HS-27A (cell line): Measurements from ENCODE around the gene UPK3BL1.
"Not testable (repeated sequence)": the region's sequence is repeated elsewhere in the genome, so short reads cannot be mapped to it uniquely, and the experiment has no call there.

Experiments
- DNase-seq: peaks from one replicate; pipeline ENCODE4 v3.0.0-alpha.2; 2012; ENCODE audit warnings: low read depth, missing footprints

UPK3BL1 gene

GRCh38 chr7:102642691-102643090, at the start of gene UPK3BL1:
TSS of gene UPK3BL1 (minus strand) at chr7:102642791. CDS start at chr7:102642741, 50 bp downstream.
- not testable (repeated sequence) for DNase-seq

- DNase-seq = not testable (repeated sequence)
Observed at GRCh38 chr7:102690602-102691001, 48.0 kb upstream of the UPK3BL1 start.

DNA sequence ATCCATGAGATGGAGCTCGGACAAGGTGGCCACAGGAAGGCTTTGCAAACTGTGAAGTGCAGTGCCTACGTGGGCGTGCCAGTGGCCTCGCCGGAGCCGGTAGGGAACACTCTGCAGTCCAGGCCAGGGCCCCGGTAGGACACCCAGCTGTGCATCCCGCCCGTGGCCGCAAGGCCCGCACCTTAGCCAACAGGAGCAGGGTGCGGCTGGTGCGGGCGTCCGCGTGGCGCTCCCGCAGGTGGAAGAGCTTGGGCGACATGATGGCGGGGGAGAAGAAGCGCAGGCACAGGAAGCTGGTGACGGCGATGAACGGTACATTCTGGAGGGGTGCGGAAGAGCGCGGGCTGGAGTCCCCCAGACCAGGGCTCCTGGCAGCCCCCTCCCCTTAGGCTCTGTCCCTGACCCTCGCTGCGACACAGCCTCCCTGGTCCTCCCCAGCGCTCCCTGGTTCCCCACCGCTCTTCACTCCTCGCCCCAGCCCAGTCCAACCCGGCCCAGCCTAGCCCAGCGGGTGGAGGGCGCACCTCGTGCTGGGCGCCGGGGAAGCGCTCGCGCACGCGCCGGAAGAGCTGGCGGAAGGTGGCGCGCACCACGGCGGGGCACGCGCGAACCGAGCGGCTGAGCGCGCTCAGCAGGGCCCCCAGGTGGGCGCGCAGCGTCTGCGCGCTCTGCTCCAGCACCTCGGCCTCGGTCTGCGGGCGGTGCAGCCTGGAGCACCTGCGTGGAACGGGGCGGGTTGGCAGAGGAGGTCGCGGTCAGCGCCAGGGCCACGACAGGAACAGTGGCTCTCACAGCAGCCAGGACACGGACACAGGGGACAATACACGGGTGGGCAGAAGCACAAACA, 47.1 kb upstream of the UPK3BL1 start:
- DNase-seq = not testable (repeated sequence)

DNA sequence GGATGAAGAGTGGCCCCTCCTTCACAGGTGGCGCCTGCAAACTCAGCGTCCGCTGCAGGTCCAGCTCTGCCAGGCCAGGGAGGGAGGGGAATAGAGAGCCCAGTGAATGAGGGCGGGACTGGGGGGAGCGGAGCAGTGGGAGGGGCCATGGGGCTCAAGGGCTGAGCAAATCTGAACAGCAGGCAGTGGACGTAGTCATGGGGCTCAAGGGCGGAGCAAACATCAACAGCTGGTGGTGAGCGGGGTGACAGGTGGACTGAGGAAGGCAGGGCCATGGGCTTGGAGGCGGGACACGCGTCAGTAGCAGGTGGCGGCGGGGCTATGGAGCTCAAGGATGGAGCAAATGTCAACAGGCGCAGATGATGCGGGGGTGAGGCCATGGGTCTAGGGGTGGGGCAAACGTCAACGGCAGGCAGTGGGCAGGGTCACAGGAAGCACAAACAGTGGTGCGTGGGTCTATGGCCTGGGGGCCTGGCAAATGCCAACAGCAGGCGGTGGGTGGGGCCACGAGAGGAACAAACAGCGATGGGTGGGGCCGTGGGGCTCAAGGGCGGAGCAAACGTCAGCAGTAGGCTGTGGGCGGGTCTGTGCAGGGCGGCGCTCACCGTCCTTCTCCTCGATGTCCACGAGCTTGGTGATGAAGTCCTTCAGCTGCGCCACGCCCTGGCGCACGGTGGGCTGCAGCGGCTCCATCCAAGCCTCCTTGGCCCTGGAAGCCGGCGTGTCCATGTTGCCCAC, 45.9 kb upstream of the UPK3BL1 start:
- DNase-seq = not testable (repeated sequence)

DNA sequence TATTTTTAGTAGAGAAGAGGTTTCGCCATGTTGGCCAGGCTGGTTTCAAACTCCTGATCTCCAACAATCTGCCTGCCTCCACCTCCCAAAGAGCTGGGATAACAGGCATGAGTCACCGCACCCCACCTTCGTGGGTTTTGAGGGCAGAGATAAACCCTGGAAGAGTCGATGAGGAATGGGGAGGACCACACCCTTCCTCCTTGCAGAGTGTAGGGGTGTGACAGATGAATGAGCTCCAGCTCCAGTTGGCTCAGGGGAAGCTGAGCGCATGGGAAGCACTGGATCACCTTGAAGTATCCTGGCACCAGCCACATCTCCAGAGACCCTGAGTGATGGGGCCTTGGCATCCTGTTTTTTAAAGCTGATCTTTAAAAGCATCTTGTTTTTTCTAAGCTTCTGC, 40.0 kb upstream of the UPK3BL1 start:
- DNase-seq = not testable (repeated sequence)

DNA sequence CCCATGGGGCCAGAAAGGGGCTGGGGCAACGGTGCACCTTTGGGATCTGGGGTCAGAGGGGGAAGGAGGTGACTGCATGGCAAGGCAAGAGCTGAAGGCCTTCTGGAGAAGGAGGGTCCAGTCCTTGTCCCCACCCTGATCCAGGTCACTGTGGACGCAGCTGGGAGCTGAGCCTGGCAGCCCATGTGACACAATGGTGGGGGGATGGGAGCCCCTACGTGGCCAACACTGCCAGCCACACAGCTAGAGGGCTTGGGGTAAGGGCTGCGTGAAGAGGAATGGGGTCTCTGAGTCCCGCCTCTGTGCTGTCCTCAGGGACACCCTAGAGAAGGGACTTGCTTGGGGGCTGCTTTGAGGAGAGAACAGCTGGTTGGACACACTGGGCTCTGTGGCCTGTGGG, 38.2 kb upstream of the UPK3BL1 start:
- not testable (repeated sequence) for DNase-seq

GRCh38 chr7:102675545-102675944, 33.0 kb upstream of the UPK3BL1 start:
- not testable (repeated sequence) for DNase-seq

GRCh38 chr7:102673447-102674067, 31.0 kb upstream of the UPK3BL1 start:
- not testable (repeated sequence) for DNase-seq

DNA sequence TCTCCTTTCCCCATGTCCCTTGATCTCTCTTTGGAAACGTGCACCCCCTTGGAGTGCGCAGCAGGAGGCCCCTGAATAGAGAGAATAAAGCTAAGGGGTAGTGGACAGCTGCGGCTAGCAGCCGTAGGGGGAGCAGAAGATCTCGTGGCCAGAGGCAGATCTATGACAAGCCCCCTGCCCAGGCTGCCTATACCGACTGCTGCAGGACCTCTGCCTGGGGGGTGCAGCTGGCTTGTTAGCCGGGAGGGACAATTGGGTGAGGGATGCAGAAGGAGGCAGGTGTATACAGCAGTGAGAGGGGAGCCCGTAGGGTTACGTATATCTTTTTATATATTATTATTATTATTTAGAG, 29.3 kb upstream of the UPK3BL1 start:
- not testable (repeated sequence) for DNase-seq

DNA sequence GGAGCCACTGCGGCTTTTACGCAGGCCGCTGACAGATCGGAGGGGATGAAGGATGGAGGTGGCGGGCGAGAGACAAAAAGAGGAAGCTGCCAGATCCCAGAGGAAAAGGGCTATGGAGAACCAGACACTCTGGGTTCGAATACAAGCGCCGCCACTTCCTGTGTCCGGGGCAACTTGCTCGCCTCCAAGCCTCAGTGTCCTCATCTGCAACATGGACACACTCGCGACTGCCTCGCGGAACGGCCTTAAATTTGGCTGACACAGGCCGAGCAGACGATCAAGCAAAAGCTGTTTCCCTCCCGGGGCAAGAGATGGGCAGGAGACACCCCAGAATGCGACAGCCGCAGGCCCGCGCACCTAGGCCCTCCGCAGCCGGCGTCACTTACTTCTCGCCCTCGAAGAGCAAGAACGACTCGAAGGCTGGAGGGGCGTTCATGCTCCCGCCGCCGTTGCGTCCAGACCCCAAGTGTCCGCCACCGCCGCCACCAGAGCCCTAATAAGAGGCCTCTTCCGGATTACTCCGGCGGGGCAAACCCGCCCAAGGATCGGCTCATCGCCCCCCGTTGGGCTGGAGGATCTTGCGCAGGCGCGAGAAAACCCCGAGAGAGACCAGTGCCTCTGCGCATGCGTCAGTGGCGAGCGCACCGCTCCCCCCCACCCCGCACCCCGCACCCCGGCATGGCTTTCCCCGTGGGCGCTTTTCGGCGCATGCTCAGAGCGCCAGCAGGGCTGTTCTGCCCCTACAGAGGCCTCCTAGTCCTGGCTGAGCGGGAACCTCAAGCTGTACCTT, 28.8 kb upstream of the UPK3BL1 start, which contains the start of gene POLR2J2:
Gene POLR2J2 (minus strand): TSS at position 498 of the 790 bp plus-strand sequence. CDS start 62 bp downstream, at position 436.
- not testable (repeated sequence) for DNase-seq

DNA sequence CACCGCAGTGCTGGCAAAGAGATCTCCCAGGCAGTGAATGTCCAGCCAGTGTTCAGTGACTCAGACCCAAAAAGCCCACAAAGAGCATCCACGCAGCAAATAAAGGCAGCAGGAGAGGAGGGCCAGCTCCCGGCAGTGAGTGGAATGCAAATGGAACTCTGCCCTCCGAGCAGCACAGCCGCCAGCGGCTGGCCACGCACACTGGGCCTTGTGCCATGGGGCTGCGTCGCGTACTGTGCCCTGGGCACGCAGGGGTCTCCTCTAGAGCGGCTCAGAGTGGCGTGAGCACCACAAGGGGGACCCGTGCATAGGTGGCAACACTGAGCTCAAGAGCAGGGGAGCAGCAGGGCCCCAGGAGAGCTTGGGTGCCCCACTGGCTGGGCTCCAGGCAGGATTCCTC, 24.9 kb upstream of the UPK3BL1 start:
- not testable (repeated sequence) for DNase-seq

- not testable (repeated sequence) for DNase-seq
Observed at GRCh38 chr7:102666850-102667249, 24.3 kb upstream of the UPK3BL1 start.

DNA sequence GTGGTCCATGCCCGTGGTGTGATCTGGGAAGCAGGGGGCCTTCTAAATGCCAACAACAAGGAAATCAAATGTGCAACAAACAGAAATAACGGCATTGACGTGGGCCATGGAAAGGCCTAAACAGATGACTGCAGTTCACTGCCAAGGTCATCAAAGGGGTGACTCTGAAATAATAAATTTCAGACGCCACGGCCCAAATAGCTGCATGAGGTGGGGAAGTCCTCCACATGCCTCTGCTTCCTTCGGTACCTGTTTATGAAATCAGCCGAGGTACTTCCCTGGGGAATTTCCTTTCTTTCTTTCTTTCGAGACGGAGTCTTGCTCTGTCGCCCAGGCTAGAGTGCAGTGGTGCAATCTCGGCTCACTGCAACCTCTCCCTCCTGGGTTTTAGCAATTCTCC, 22.2 kb upstream of the UPK3BL1 start:
- DNase-seq = not testable (repeated sequence)

- DNase-seq = not testable (repeated sequence)
Observed at GRCh38 chr7:102649924-102650323, 7.3 kb upstream of the UPK3BL1 start, which contains the start of gene SPDYE2B. TSS of gene SPDYE2B (plus strand) at chr7:102650319. CDS start at chr7:102652349, 2,030 bp downstream.

GRCh38 chr7:102647813-102648212, 5.2 kb upstream of the UPK3BL1 start:
- not testable (repeated sequence) for DNase-seq

DNA sequence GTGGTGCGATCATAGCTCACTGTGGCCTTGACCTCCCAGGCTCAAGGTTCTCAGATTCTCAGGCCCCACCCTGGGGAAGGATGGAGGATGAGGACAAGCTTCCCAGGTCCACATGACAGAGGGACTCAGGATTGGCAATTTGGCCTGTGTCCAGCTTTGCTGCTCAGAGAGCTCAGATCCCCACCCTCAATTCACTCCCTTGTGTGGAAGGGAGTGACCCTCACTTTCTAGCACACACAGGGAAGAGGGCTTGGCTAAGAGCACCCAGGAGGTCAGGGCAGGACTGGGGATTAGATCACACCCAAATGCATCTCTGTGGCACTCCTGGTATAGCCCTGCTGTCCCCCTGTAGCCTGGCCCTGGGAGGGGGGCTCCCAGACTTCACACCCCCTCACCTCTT, 813 bp upstream of the UPK3BL1 start:
- not testable (repeated sequence) for DNase-seq

DNA sequence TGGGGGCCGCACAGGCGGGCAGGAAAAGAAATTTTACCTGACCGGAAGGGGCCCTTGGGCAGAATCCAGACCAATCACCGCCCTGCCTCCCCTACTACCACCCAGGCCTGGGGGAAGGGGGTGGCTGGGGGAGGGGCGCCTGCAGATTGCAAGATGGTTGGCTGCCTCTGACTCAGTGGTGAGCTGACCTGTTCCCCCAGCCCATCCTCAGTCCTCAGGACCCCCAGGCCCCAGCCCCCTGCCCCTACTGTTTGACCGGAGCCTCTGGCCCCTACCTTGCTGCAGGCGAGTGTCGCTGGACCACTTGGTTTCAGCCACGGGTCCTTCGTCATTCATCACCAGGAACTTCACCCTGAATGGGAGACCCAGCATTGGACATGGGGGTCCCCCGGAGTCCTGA, 3.7 kb downstream of the UPK3BL1 start:
- DNase-seq = not testable (repeated sequence)

GRCh38 chr7:102636956-102637355, 5.6 kb downstream of the UPK3BL1 start:
- not testable (repeated sequence) for DNase-seq

- DNase-seq = not testable (repeated sequence)
Observed at GRCh38 chr7:102635354-102635753, 7.2 kb downstream of the UPK3BL1 start.

DNA sequence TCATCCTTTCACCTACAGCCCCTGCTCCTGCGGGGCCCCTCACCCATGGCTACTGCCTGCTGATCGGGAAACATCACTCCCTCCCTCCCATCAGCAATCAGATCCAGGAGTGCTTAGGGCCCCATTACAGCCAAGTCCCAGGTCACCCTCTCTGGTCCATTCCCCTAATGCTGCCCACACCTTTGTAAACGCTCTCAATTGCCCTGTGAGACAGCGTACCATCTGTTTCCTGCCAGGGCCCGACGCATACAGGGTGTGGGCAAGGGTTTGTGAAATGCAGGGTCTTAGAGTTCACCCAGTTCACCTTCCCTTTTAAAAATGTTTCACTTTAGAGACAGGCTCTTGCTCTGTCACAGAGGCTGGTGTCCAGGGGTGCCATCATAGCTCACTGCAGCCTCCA, 8.3 kb downstream of the UPK3BL1 start:
- not testable (repeated sequence) for DNase-seq

DNA sequence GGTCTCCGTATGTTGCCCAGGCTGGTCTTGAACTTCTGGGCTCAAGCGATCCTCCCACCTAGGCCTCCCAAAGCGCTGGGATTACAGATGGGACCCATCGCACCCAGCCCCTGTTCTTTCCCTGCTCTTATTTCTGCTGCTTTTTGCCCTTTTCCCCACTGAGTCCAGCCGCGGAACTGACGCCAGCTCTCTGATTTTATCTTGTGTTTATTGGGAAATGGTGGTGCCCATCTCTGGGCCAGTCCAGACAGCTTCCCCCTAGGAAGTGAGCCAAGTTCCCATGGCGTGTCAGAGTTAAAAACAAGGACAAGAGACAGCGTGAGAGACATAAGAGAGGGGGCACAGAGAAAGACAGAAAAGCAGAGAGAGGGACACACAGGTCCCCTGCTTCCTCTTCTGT, 12.0 kb downstream of the UPK3BL1 start:
- DNase-seq = not testable (repeated sequence)
